ENCODE results near the gene POLR2F. TPM values are rescaled to one million over a fixed set of nuclear protein-coding genes. Genes with fewer than 3 reads are reported as not detected.
"Not testable (repeated sequence)": the region's sequence is repeated elsewhere in the genome, so short reads cannot be mapped to it uniquely, and the experiment has no call there.

Gene POLR2F
- polyA plus RNA-seq, 1 donor (not counting 4 experiments of a cell fraction or from before 2014, with no cell fraction given), result 119 TPM

DNA sequence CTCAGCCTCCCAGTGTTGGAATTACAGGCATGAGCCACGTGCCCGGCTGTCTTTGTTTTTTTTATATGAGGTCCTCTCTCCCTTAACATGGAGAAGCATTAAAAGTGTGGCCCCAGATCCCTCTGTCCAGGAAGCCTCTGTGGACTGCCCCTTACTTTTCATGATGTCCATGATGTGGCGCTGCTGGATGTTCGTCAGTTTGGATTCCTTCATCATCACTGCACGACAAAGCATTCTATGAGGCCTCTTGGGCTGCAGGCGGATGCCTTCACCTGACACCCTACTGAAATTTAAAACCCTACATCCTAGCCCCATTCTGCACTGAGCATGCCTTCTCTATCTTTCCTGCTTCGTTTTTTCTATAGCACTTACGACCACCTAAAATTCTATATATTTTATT is 2.2 kb upstream of the POLR2F start:
- Histone ChIP-seq H3K4me2 (ENCODE audit: control insufficient read depth, extremely low read depth, insufficient read depth, low read depth, low read length) (no peak overlapping the region), H2AFZ (ENCODE audit: control insufficient read depth, low read length) (no peak overlapping the region), H3K9ac (ENCODE audit: control insufficient read depth, extremely low read depth, insufficient read depth, low read length) (no peak overlapping the region), H3K9me1 (ENCODE audit: control insufficient read depth, extremely low read depth, insufficient read depth, low read length) (peaks cover 4% of the 10 kb centered on the region), H3K79me2 (ENCODE audit: control insufficient read depth, insufficient read depth, low read length) (peaks cover 20% of the 10 kb centered on the region), H3K4me3 (ENCODE audit: control insufficient read depth in 2 of 3, extremely low read depth in 1 of 3, insufficient read depth in 2 of 3, low read depth in 1 of 3, low read length in 3 of 3) (no peak overlapping the region), H3K4me1 (ENCODE audit: control insufficient read depth, extremely low read depth, insufficient read depth, low read length) (peaks cover 15% of the 10 kb centered on the region), H3K27me3 (ENCODE audit: control insufficient read depth, extremely low read depth, insufficient read depth, low read length) (no peaks in the 10 kb centered on the region), H3K9me3 (ENCODE audit: control insufficient read depth, low read depth, low read length) (no peaks in the 10 kb centered on the region), H4K20me1 (ENCODE audit: control insufficient read depth, extremely low read depth, insufficient read depth, low read length) (no peaks in the 10 kb centered on the region), H3K36me3 (ENCODE audit: control insufficient read depth in 2 of 2, extremely low read depth in 1 of 2, insufficient read depth in 2 of 2, low read length in 2 of 2) (no peaks in the 10 kb centered on the region), H3K27ac (ENCODE audit: control insufficient read depth, insufficient read depth, low read length) (no peak overlapping the region)
- dilution Hi-C loops (cut with MboI; ENCODE audit: extremely low pct_ligation_motif_present, low sequenced_read_pairs), result no loop called here
- no peak for TF ChIP-seq EZH2 (IDR thresholded peaks at IDR 0.05; ENCODE audit: low read length)
- TF ChIP-seq, protein P1, sequence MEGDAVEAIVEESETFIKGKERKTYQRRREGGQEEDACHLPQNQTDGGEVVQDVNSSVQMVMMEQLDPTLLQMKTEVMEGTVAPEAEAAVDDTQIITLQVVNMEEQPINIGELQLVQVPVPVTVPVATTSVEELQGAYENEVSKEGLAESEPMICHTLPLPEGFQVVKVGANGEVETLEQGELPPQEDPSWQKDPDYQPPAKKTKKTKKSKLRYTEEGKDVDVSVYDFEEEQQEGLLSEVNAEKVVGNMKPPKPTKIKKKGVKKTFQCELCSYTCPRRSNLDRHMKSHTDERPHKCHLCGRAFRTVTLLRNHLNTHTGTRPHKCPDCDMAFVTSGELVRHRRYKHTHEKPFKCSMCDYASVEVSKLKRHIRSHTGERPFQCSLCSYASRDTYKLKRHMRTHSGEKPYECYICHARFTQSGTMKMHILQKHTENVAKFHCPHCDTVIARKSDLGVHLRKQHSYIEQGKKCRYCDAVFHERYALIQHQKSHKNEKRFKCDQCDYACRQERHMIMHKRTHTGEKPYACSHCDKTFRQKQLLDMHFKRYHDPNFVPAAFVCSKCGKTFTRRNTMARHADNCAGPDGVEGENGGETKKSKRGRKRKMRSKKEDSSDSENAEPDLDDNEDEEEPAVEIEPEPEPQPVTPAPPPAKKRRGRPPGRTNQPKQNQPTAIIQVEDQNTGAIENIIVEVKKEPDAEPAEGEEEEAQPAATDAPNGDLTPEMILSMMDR (optimal IDR thresholded peaks at IDR 0.05 in 1 of 3, IDR thresholded peaks at IDR 0.05 in 1 of 3, conservative IDR thresholded peaks at IDR 0.05 in 1 of 3; ENCODE audit: extremely low read depth in 1 of 3, insufficient read depth in 2 of 3, low read length in 3 of 3), result peak in 1 of 3 experiments; percentile 19
- DNase-seq (ENCODE audit: low read depth, low spot score) (no peak), FAIRE-seq (no peak)

DNA sequence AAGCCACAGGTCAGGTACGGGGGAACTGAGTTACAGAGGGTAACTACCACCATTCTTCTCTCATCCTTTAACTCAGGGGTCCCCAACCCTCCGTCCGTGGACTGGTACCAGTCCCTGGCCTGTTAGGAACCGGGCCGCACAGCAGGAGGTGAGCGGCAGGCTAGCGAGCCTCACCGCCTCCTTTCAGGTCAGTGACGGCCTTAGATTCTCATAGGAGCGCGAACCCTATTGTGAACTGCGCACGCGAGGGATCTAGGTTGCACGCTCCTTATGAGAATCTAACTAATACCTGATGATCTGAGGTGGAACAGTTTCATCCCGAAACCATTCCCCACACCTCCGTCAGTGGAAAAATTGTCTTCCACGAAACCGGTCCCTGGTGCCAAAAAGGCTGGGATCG is 870 bp upstream of the POLR2F start:
- H3K4me3 ChIP-seq (ENCODE audit: control insufficient read depth in 2 of 3, extremely low read depth in 1 of 3, insufficient read depth in 2 of 3, low read depth in 1 of 3, low read length in 3 of 3), result peak overlapping the region; percentile 92 to 100 (median 95)
- H3K9me1 ChIP-seq (ENCODE audit: control insufficient read depth, extremely low read depth, insufficient read depth, low read length); H3K27ac ChIP-seq (ENCODE audit: control insufficient read depth, insufficient read depth, low read length); H3K27me3 ChIP-seq (ENCODE audit: control insufficient read depth, extremely low read depth, insufficient read depth, low read length); H3K9me3 ChIP-seq (ENCODE audit: control insufficient read depth, low read depth, low read length); FAIRE-seq; H2AFZ ChIP-seq (ENCODE audit: control insufficient read depth, low read length); H4K20me1 ChIP-seq (ENCODE audit: control insufficient read depth, extremely low read depth, insufficient read depth, low read length); DNase-seq (ENCODE audit: low read depth, low spot score); dilution Hi-C loops (cut with MboI; ENCODE audit: extremely low pct_ligation_motif_present, low sequenced_read_pairs): not testable (repeated sequence)
- peak overlapping the region; percentile 96 for H3K9ac ChIP-seq (ENCODE audit: control insufficient read depth, extremely low read depth, insufficient read depth, low read length)
- peaks cover 15% of the 10 kb centered on the region for H3K4me1 ChIP-seq (ENCODE audit: control insufficient read depth, extremely low read depth, insufficient read depth, low read length)
- H3K36me3 ChIP-seq (ENCODE audit: control insufficient read depth in 2 of 2, extremely low read depth in 1 of 2, insufficient read depth in 2 of 2, low read length in 2 of 2), result peaks cover 8 to 10% of the 10 kb centered on the region in 2 experiments
- H3K4me2 ChIP-seq (ENCODE audit: control insufficient read depth, extremely low read depth, insufficient read depth, low read depth, low read length), result peak overlapping the region; percentile 98
- peaks cover 20% of the 10 kb centered on the region for H3K79me2 ChIP-seq (ENCODE audit: control insufficient read depth, insufficient read depth, low read length)

DNA sequence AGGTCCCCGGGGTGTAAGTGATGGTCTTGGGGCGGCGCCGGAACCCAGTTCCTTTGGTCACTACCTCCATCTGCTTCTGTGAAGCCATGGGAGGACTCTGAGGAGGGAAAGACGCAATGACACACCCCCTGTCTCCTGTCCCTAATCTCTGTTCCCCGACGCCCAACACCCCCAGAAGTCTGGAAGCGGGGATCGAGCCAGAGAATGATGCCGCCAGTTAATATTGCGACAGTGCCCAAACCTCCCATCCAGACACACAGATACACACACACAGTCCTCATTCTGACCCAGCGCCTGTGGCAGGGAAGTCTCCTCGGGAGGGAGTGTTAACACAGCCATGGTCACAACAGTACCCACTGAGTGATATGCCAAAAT is 450 bp upstream of the POLR2F start:
- Histone ChIP-seq H3K9ac (ENCODE audit: control insufficient read depth, extremely low read depth, insufficient read depth, low read length) (peak overlapping the region; percentile 96), H3K4me2 (ENCODE audit: control insufficient read depth, extremely low read depth, insufficient read depth, low read depth, low read length) (peak overlapping the region; percentile 98), H3K36me3 (ENCODE audit: control insufficient read depth in 2 of 2, extremely low read depth in 1 of 2, insufficient read depth in 2 of 2, low read length in 2 of 2) (peaks cover 11 to 12% of the 10 kb centered on the region in 2 experiments), H3K27me3 (ENCODE audit: control insufficient read depth, extremely low read depth, insufficient read depth, low read length) (no peaks in the 10 kb centered on the region), H3K27ac (ENCODE audit: control insufficient read depth, insufficient read depth, low read length) (peak overlapping the region; percentile 83), H2AFZ (ENCODE audit: control insufficient read depth, low read length) (peak overlapping the region; percentile 98), H3K9me1 (ENCODE audit: control insufficient read depth, extremely low read depth, insufficient read depth, low read length) (peaks cover 4% of the 10 kb centered on the region), H3K79me2 (ENCODE audit: control insufficient read depth, insufficient read depth, low read length) (peaks cover 20% of the 10 kb centered on the region), H3K9me3 (ENCODE audit: control insufficient read depth, low read depth, low read length) (no peaks in the 10 kb centered on the region), H3K4me1 (ENCODE audit: control insufficient read depth, extremely low read depth, insufficient read depth, low read length) (peaks cover 15% of the 10 kb centered on the region), H3K4me3 (ENCODE audit: control insufficient read depth in 2 of 3, extremely low read depth in 1 of 3, insufficient read depth in 2 of 3, low read depth in 1 of 3, low read length in 3 of 3) (peak overlapping the region; percentile 92 to 100 (median 95)), H4K20me1 (ENCODE audit: control insufficient read depth, extremely low read depth, insufficient read depth, low read length) (no peaks in the 10 kb centered on the region)
- FAIRE-seq (no peak), DNase-seq (ENCODE audit: low read depth, low spot score) (no peak)
- TF ChIP-seq, protein P1 (optimal IDR thresholded peaks at IDR 0.05 in 1 of 3, IDR thresholded peaks at IDR 0.05 in 1 of 3, conservative IDR thresholded peaks at IDR 0.05 in 1 of 3; ENCODE audit: extremely low read depth in 1 of 3, insufficient read depth in 2 of 3, low read length in 3 of 3), result no peak
- no peak for TF ChIP-seq EZH2 (IDR thresholded peaks at IDR 0.05; ENCODE audit: low read length)
- dilution Hi-C loops (cut with MboI; ENCODE audit: extremely low pct_ligation_motif_present, low sequenced_read_pairs), result no loop called here

Measured in keratinocyte (primary cell).